GM11168 (cell line): ENCODE results near the gene DOCK4.
"Not testable (repeated sequence)": the region's sequence is repeated elsewhere in the genome, so short reads cannot be mapped to it uniquely, and the experiment has no call there.

ENCODE experiments used
- in situ Hi-C: fragments of 300-500 bp; cut with MboI; formaldehyde crosslinking; loops from one replicate; pipeline ENCODE4 v1.12.0; 2022; ENCODE audit warnings: low sequenced_read_pairs; ENCODE audit not compliant: unreplicated experiment

DOCK4 gene

DNA sequence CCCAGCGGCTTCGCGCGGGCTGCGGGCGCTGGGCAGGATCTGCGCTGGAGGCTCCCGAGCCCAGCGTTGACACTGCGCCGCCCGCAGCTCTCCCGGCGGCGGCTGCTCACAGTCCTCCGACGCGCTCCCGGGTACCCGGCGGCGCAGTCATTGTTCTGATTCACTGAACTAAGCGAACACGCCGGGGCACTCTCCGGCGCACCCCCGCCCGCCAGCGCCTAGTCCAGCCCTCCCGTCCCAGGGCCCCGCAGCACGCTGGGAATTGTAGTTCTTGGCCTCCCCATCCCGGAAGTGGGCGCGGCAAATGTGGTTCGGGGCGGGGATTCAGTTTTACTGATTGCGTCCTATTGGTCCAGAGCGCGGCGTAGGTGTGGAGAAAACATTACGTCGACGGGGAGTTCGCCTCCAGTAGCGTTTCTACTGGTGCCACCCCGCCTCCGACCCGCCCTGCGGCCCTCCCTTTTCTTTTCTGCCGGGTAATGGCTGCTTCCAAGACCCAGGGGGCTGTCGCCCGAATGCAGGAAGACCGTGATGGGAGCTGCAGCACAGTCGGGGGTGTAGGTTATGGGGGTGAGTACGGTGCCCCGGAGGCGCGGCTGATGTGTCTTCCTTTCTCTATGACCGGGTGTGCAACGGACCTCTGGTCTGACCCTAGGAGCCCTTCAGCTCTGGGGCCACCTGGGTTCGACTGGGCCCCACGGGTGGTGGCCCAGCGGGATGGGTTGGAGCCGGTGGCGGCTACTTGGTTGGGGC lies at the start of gene DOCK4, which contains the start of gene ZNF277:
DOCK4 (minus strand) TSS at position 162 of the 753 bp plus-strand sequence. CDS start 261 bp downstream, outside the sequence.
ZNF277 (plus strand) TSS at position 458 of the 753 bp plus-strand sequence; CDS start at position 480, 22 bp downstream.
- in situ Hi-C loops, result no loop called here

DNA sequence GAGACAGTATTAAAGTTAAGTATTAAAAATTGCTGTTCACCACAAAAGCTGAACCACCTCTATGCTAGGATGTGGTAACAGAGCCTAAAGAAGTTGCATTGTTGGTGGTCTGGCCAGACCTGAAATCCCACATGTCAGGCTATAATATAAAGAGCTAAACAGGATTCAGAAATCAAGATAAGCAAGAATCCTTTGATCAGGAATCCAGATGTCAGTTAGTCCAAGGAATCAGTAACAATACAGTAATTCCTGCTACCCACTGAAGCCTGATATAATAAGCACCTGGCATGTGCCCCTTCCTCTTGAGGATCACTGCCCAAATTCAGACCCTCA lies 49.2 kb upstream of the DOCK4 start:
- in situ Hi-C loops, result no loop called here

DNA sequence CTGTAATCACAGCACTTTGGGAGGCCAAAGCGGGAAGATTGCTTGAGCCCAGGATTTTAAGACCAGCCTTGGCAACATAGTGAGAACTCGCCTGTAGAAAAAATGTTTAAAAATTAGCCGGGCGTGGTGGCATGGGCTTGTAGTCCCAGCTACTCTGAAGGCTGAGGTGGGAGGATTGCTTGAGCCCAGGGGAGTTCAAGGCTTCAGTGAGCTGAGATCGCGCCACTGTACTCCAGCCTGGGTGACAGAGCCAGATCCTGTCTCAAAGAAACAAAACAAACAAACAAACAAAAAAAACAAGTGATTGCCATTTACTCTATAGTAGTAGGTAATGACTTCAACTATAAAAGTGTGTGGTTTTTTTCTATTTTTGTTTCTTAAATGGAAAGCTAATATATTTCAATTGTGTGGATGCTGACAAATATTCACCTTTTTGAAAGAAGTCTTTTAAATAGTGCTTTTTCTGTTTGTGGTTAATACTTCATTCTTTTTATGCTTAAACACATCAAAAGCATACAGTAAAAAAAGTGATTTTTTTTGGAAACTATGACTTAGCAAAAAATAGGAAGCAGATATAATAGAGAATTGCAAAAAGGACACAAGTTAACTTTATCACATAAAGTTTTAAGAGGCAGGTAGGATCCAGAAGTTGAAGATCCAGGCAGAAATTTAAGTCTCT lies 48.6 kb upstream of the DOCK4 start:
- in situ Hi-C loops, result no loop called here

- in situ Hi-C loops, result no loop called here
These were observed 48.0 kb upstream of the DOCK4 start for GRCh38 chr7:112254156-112254555.

GRCh38 chr7:112252691-112253090 lies 46.5 kb upstream of the DOCK4 start:
- in situ Hi-C loops, result no loop called here

DNA sequence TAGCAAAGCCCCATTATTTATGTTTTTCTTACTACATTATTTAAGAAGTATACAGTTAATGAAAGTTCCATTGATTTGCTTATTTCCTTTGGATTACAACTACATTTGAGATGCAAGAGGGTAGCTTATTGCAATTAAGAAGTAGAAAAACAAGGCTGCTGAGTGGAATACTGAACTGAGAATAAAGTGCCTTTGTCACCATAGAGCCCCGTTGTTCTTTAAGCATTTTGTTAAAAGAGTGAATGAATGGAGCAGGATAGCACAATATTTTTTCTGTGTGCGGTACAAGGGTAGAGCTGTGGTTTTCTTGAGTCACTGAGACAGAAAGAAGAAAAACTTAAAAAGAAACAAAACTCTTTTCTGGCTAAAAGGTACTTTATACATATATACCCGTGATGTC lies 45.9 kb upstream of the DOCK4 start:
- in situ Hi-C loops, result no loop called here

GRCh38 chr7:112249967-112250366 lies 43.8 kb upstream of the DOCK4 start:
- in situ Hi-C loops, result not testable (repeated sequence)

DNA sequence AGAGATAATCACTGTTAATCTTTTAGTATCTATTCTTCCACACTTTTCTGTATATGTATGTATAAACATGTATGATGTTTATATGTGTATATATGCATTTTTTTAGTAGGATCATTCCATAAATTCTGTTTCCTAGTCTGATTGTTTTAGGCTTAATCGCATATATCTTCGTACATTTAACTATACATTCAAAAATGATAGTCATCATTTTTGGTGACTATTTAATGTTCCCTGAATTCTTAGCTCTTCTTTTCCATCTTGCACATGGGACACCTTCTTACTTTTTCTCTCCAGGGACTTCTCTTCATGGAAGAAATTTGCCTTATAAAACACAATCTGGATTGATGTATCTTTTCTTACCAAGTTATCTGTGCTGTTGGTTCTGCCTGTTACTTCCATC lies 42.4 kb upstream of the DOCK4 start:
- in situ Hi-C loops, result no loop called here

DNA sequence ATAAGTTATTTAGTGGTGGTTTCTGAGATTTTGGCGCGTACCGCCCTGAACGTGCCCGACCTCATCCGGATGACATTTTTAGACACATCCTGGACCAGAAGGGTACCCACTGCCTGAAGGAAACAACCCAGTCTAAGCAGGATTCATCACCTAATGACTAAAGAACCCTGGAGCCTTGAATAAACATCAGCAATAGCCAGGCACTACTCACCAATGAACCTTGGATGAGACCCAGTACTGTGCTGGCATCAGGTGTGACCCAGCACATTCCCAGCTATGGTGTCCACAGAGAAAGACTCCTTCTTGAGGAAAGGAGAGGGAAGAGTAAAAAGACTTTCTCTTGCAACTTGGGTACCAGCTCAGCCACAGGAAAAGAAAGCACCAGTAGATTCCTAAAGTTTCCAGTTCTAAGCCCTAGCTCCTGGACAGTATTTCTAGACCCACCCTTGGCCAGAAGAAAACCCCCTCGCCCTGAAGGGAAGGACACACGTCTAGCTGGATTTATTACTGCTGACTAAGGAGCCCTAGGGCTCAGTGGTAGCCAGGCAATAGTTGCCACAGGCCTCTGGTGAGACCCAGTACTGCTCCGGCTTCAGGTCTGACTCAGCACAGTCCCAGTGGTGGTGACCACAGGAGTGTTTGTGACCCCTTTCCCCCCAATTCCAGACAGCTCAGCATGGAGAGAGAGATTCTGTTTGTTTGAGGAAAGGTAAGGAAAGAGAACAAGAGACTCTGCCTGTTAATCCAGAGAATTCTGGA lies 32.8 kb upstream of the DOCK4 start:
- in situ Hi-C loops, result no loop called here

DNA sequence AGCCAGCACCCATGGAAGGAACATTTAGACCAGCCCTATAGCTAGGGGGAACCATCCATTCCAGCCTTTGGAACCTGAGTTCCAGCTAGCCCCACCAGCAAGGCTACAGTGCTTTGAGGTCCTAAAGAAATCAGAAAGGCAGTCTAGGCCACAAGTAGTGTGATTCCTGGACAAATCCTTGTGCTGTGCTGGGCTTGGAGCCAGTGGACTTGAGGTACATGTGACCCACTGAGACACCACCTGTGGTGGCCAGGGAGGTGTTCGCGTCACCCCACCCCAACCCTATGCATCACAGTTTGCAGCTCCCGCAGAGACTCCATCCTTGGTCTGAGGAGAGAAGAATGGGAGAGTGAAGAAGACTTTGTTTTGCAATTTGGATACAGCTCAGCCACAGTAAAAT lies 32.1 kb upstream of the DOCK4 start:
- in situ Hi-C loops, result no loop called here

GRCh38 chr7:112236597-112236996 lies 30.4 kb upstream of the DOCK4 start:
- in situ Hi-C loops, result no loop called here

DNA sequence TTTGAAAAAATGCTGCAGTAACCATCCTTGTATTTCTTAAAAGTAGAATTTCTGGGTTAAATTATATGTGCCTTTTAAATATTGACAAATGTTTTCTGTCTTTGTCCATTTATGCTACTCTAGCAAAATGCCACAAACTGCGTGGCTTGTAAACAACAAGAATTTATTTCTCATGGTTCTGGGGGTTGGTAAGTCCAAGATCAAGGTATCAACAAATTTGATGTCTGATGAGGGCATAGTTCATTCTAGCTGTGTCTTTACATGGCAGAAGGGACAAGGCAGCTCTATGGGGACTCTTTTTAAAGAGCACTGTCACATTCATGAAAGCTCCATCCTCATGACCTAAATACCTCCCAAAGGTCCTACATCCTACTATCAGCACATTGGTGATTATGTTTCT lies 27.9 kb upstream of the DOCK4 start:
- in situ Hi-C loops, result no loop called here

DNA sequence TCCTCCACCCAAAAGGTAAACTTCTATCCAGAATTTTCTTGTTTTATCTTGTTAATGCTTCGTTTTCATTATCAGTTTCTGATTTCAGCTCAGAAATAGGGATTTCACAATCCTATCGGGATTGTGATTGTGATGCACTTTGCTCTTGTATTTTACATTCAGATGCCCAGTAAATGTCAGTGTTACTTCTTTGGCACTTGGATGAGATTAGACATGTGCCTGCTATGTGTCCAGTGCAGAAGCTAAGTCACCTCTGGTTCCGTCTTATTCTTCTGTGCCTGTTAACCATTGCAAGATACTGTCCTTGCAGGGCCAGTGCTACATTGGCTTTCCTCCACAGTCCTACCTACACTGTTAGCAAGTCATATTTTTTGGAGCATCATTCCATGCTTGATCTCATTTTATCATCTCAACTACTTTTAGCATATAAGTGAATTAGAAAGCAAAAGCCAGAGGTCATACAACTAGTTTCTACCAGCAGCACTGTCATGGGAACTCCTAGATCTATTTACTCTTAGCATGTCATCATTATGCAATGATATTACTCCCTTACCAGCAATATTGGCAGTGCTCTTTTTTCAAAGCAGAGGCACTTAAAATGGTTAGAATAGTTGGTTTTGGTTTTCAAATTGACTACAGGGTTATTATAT lies 27.0 kb upstream of the DOCK4 start:
- in situ Hi-C loops, result no loop called here

- in situ Hi-C loops, result no loop called here
These were observed 26.2 kb upstream of the DOCK4 start for GRCh38 chr7:112232212-112232978.

DNA sequence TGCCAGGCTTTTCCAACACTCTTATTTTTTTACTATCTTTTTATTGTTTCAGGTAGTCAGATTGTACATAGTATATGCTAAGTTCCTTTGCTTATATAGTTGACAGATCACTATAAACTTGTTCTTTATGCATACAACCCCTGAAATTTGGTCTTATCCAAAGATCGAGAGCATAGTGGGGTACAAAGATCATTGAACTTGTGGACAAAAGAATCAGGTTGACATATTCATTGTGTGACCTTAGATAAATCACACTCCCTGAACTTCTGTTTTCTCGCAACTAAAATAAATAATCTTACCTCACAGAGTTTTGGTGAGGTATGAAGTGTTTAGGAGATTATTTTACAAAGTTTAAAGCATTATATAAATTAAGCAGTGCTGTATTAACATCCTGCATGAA lies 22.4 kb upstream of the DOCK4 start:
- in situ Hi-C loops, result no loop called here

- in situ Hi-C loops, result no loop called here
These were observed 20.6 kb upstream of the DOCK4 start for GRCh38 chr7:112226701-112227276.

- in situ Hi-C loops, result no loop called here
These were observed 18.8 kb upstream of the DOCK4 start for GRCh38 chr7:112225006-112225405.

- in situ Hi-C loops, result no loop called here
These were observed 18.0 kb upstream of the DOCK4 start for GRCh38 chr7:112224186-112224585.

- in situ Hi-C loops, result no loop called here
These were observed 17.1 kb upstream of the DOCK4 start for GRCh38 chr7:112223310-112223709.
